ENCODE measurements around the gene VAPB. TPM values are rescaled to one million over a fixed set of nuclear protein-coding genes. Genes with fewer than 3 reads are reported as not detected.
A peak's percentile ranks its signal among the peaks of the same experiment; 100 is the strongest.

The VAPB gene
- 21.6 TPM for total RNA-seq

GRCh38 chr20:58388882-58389323 lies at the start of gene VAPB:
TSS of gene VAPB (plus strand) at chr20:58389229. CDS start at chr20:58389460, 231 bp downstream.
- H3K36me3 ChIP-seq, result no peaks in the 10 kb centered on the region
- no peaks in the 10 kb centered on the region for H3K9me3 ChIP-seq
- peak within 1 kb of the TSS; percentile 80 for H3K27ac ChIP-seq
- peaks cover 42% of the 10 kb centered on the region for H3K4me1 ChIP-seq
- DNase-seq (ENCODE audit: extremely low spot score in 2 of 2), result peak in 1 of 2 donors; percentile 93
- H3K27me3 ChIP-seq, result no peaks in the 10 kb centered on the region
- TF ChIP-seq POLR2AphosphoS5 (IDR thresholded peaks at IDR 0.05; ENCODE audit: insufficient read depth in 1 of 2, low read depth in 1 of 2) (peak; percentile 71 to 74), POLR2A (IDR thresholded peaks at IDR 0.05) (peak in 1 of 2 donors; percentile 80)
- TF ChIP-seq, protein P1, sequence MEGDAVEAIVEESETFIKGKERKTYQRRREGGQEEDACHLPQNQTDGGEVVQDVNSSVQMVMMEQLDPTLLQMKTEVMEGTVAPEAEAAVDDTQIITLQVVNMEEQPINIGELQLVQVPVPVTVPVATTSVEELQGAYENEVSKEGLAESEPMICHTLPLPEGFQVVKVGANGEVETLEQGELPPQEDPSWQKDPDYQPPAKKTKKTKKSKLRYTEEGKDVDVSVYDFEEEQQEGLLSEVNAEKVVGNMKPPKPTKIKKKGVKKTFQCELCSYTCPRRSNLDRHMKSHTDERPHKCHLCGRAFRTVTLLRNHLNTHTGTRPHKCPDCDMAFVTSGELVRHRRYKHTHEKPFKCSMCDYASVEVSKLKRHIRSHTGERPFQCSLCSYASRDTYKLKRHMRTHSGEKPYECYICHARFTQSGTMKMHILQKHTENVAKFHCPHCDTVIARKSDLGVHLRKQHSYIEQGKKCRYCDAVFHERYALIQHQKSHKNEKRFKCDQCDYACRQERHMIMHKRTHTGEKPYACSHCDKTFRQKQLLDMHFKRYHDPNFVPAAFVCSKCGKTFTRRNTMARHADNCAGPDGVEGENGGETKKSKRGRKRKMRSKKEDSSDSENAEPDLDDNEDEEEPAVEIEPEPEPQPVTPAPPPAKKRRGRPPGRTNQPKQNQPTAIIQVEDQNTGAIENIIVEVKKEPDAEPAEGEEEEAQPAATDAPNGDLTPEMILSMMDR (IDR thresholded peaks at IDR 0.05), result no peak
- intact Hi-C loops (cut with DNase I), result no loop called here
- H3K4me3 ChIP-seq, result peak within 1 kb of the TSS; percentile 74 to 83

DNA sequence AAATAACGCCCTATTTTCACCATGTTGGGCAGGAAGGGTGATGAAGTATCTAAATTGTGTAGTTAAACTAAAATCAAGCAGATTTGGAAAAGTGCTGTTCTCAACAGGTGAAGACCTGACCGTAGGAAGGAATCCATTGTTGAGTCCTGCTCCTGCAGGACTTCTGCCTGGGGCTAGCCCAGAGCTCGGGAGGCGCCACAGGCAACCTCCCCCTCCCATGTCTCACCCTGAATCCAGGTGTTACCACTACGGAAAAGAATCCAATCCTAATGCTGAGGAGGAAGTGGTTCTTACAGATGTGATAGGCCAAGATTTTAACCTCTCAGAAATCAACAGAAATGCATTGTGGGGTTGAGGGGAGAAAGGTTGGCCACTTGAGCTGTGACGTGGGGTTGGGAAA lies 49.3 kb upstream of the VAPB start:
- DNase-seq (ENCODE audit: extremely low spot score in 2 of 2), result no peak
- intact Hi-C loops (cut with DNase I), result no loop called here
- H3K4me1 ChIP-seq, result peaks cover 13% of the 10 kb centered on the region
- H3K36me3 ChIP-seq, result no peaks in the 10 kb centered on the region
- H3K9me3 ChIP-seq, result no peaks in the 10 kb centered on the region
- no peak overlapping the region for H3K27ac ChIP-seq
- no peak overlapping the region for H3K4me3 ChIP-seq
- no peak for TF ChIP-seq POLR2AphosphoS5 (IDR thresholded peaks at IDR 0.05; ENCODE audit: insufficient read depth in 1 of 2, low read depth in 1 of 2)
- TF ChIP-seq, protein P1 (IDR thresholded peaks at IDR 0.05), result no peak
- no peak for TF ChIP-seq POLR2A (IDR thresholded peaks at IDR 0.05)
- H3K27me3 ChIP-seq, result no peaks in the 10 kb centered on the region

GRCh38 chr20:58340151-58340550 lies 48.9 kb upstream of the VAPB start:
- Histone ChIP-seq H3K27me3 (no peaks in the 10 kb centered on the region), H3K36me3 (peaks cover 0 to under 1% of the 10 kb centered on the region in 2 donors), H3K27ac (no peak overlapping the region), H3K9me3 (no peaks in the 10 kb centered on the region), H3K4me3 (no peak overlapping the region), H3K4me1 (peaks cover 13% of the 10 kb centered on the region)
- no peak for TF ChIP-seq POLR2AphosphoS5 (IDR thresholded peaks at IDR 0.05; ENCODE audit: insufficient read depth in 1 of 2, low read depth in 1 of 2)
- TF ChIP-seq POLR2A (IDR thresholded peaks at IDR 0.05), result no peak
- TF ChIP-seq, protein P1 (IDR thresholded peaks at IDR 0.05), result no peak
- DNase-seq (ENCODE audit: extremely low spot score in 2 of 2), result no peak
- intact Hi-C loops (cut with DNase I), result no loop called here

DNA sequence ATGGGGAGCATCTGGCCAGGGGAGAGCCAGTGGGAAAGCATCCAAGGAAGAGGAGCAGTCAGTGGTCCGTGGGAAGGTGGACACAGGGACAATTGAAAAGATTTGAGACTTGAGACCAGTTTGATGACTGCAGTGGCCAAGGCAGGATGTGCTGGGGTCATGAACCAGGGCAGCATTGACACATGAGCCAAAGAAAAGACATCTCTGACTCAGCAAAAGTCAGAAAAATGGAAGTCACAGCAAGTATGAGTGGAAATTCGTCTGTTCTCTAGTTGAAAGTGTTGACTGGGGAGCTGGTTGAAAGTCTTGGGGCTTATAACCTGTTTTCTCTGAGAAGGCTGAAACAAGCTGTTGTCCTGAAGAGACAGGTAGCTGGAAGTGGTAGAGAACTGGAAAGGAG lies 48.2 kb upstream of the VAPB start:
- TF ChIP-seq POLR2AphosphoS5 (IDR thresholded peaks at IDR 0.05; ENCODE audit: insufficient read depth in 1 of 2, low read depth in 1 of 2) (no peak), POLR2A (IDR thresholded peaks at IDR 0.05) (no peak)
- TF ChIP-seq, protein P1 (IDR thresholded peaks at IDR 0.05), result no peak

GRCh38 chr20:58342104-58342945 lies 46.7 kb upstream of the VAPB start:
- no peak for DNase-seq (ENCODE audit: extremely low spot score in 2 of 2)
- H3K4me3 ChIP-seq, result no peak overlapping the region
- intact Hi-C loops (cut with DNase I), result no loop called here
- no peaks in the 10 kb centered on the region for H3K27me3 ChIP-seq
- no peak for TF ChIP-seq POLR2AphosphoS5 (IDR thresholded peaks at IDR 0.05; ENCODE audit: insufficient read depth in 1 of 2, low read depth in 1 of 2)
- TF ChIP-seq POLR2A (IDR thresholded peaks at IDR 0.05), result no peak
- TF ChIP-seq, protein P1 (IDR thresholded peaks at IDR 0.05), result no peak
- no peaks in the 10 kb centered on the region for H3K9me3 ChIP-seq
- H3K27ac ChIP-seq, result no peak overlapping the region
- H3K4me1 ChIP-seq, result peaks cover 13% of the 10 kb centered on the region
- peaks cover 0 to 18% of the 10 kb centered on the region in 2 donors for H3K36me3 ChIP-seq

More for the DNA sequence above, 48.2 kb upstream of the VAPB start:
- intact Hi-C loops (cut with DNase I), result no loop called here
- Histone ChIP-seq H3K4me1 (peaks cover 13% of the 10 kb centered on the region), H3K4me3 (no peak overlapping the region), H3K9me3 (no peaks in the 10 kb centered on the region), H3K36me3 (peaks cover 0 to 7% of the 10 kb centered on the region in 2 donors), H3K27me3 (no peaks in the 10 kb centered on the region), H3K27ac (no peak overlapping the region)
- DNase-seq (ENCODE audit: extremely low spot score in 2 of 2), result no peak

Measured in vagina (tissue), 2 donors.